HCT116 (cell line): ENCODE measurements around the gene TRRAP.

Experiments
- EZH2phosphoT487 ChIP-seq: fragments of 200-600 bp; IDR thresholded peaks from 2 replicates; pipeline ENCODE4 v1.6.1; 2018; ENCODE audit warnings: antibody characterized with exemption, borderline replicate concordance
- POLR2A ChIP-seq: IDR thresholded peaks from 2 replicates; pipeline ENCODE4 v1.7.0; 2011; ENCODE audit warnings: borderline replicate concordance; ENCODE audit not compliant: insufficient read depth, insufficient read length; ENCODE audit errors: extremely low read depth
- POLR2AphosphoS5 ChIP-seq: IDR thresholded peaks from 2 replicates; pipeline ENCODE4 v1.6.1; 2011; ENCODE audit warnings: mild to moderate bottlenecking, low read depth, low read length, moderate library complexity
- RAD21 ChIP-seq: IDR thresholded peaks from 2 replicates; pipeline ENCODE4 v1.6.1; 2012; ENCODE audit warnings: low read depth, mild to moderate bottlenecking
- SIN3A ChIP-seq: IDR thresholded peaks from 2 replicates; pipeline ENCODE4 v1.6.1; 2012; ENCODE audit warnings: low read depth
- ZNF274 ChIP-seq: fragments of 200-500 bp; sonication (Bioruptor generic); IDR thresholded peaks from 2 replicates; pipeline ENCODE4 v1.6.1; 2014; ENCODE audit warnings: mild to moderate bottlenecking, low read depth, low read length, inconsistent platforms
- TF ChIP-seq, protein P1 (sequence below): IDR thresholded peaks from 2 replicates; pipeline ENCODE4 v1.6.1; 2012; ENCODE audit warnings: low read depth
- TF ChIP-seq, protein P2 (sequence below): IDR thresholded peaks from 2 replicates; pipeline ENCODE4 v1.6.1; 2012
- TF ChIP-seq, protein P3 (sequence below), 3 experiments: fragments of 200-600 bp in 1 of 3; sonication (generic) in 1 of 3; IDR thresholded peaks in 2 of 3; conservative IDR thresholded peaks in 1 of 3; 2 replicates each; pipeline ENCODE4 v1.5.1; 2012 to 2017; ENCODE audit warnings: low read depth in 2 of 3, low read length in 2 of 3, antibody characterized with exemption in 1 of 3, borderline replicate concordance in 1 of 3, control low read depth in 1 of 3, mild to moderate bottlenecking in 1 of 3, mixed read lengths in 1 of 3, mixed run types in 1 of 3, moderate library complexity in 1 of 3; ENCODE audit not compliant: insufficient read depth in 1 of 3

DNA sequence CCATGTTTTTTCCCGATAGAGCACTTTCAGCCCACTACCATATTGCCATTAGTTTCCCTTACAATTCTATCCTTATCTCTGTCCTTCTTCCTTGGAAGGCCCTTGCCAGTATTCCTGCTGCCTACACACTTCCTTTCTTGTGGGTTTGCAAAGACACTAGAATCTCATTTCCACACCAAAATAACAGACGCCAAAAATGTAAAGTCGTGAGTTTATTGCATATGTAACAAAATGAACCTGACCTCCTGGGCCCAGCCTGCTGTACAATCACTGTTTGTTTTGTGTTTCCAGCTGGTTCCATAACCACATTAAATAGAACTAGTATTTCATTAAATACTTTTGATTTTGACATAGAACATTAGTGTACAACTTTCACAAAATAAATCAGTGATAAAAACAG is 148.9 kb downstream of the TRRAP start:
- TF ChIP-seq, protein P1, sequence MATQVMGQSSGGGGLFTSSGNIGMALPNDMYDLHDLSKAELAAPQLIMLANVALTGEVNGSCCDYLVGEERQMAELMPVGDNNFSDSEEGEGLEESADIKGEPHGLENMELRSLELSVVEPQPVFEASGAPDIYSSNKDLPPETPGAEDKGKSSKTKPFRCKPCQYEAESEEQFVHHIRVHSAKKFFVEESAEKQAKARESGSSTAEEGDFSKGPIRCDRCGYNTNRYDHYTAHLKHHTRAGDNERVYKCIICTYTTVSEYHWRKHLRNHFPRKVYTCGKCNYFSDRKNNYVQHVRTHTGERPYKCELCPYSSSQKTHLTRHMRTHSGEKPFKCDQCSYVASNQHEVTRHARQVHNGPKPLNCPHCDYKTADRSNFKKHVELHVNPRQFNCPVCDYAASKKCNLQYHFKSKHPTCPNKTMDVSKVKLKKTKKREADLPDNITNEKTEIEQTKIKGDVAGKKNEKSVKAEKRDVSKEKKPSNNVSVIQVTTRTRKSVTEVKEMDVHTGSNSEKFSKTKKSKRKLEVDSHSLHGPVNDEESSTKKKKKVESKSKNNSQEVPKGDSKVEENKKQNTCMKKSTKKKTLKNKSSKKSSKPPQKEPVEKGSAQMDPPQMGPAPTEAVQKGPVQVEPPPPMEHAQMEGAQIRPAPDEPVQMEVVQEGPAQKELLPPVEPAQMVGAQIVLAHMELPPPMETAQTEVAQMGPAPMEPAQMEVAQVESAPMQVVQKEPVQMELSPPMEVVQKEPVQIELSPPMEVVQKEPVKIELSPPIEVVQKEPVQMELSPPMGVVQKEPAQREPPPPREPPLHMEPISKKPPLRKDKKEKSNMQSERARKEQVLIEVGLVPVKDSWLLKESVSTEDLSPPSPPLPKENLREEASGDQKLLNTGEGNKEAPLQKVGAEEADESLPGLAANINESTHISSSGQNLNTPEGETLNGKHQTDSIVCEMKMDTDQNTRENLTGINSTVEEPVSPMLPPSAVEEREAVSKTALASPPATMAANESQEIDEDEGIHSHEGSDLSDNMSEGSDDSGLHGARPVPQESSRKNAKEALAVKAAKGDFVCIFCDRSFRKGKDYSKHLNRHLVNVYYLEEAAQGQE: no peak
- no peak for TF ChIP-seq POLR2A
- no peak for TF ChIP-seq EZH2phosphoT487
- no peak for TF ChIP-seq POLR2AphosphoS5
- TF ChIP-seq, protein P2, sequence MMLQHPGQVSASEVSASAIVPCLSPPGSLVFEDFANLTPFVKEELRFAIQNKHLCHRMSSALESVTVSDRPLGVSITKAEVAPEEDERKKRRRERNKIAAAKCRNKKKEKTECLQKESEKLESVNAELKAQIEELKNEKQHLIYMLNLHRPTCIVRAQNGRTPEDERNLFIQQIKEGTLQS: no peak
- TF ChIP-seq SIN3A: no peak
- no peak for TF ChIP-seq ZNF274
- TF ChIP-seq, protein P3, sequence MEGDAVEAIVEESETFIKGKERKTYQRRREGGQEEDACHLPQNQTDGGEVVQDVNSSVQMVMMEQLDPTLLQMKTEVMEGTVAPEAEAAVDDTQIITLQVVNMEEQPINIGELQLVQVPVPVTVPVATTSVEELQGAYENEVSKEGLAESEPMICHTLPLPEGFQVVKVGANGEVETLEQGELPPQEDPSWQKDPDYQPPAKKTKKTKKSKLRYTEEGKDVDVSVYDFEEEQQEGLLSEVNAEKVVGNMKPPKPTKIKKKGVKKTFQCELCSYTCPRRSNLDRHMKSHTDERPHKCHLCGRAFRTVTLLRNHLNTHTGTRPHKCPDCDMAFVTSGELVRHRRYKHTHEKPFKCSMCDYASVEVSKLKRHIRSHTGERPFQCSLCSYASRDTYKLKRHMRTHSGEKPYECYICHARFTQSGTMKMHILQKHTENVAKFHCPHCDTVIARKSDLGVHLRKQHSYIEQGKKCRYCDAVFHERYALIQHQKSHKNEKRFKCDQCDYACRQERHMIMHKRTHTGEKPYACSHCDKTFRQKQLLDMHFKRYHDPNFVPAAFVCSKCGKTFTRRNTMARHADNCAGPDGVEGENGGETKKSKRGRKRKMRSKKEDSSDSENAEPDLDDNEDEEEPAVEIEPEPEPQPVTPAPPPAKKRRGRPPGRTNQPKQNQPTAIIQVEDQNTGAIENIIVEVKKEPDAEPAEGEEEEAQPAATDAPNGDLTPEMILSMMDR (IDR thresholded peaks at IDR 0.05 in 2 of 3, conservative IDR thresholded peaks at IDR 0.05 in 1 of 3; ENCODE audit: borderline replicate concordance in 1 of 3, insufficient read depth in 1 of 3, low read depth in 2 of 3, low read length in 2 of 3): no peak
- TF ChIP-seq RAD21: no peak
